ENCODE measurements around the gene DSG4. TPM values are rescaled to one million over a fixed set of nuclear protein-coding genes. Genes with fewer than 3 reads are reported as not detected.

Gene DSG4
- total RNA-seq, 1 donor from 2014 or later, result not detected

DNA sequence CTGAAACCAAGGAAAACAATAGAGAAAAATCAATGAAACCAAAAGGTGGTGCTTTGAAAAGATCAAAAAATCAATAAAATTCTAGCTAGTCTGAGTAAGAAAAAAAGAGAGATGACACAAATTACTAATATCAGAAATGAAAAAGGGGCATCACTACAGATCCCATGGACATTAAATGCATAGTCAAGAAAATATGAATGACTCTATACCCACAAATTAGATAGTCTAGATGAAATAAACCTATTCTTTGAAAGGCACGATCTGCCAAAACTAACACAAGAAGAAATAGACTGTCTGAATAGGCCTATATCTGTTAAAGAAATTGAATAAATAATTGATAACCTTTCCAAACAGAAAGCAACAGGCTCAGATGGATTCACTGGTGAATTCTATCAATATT is 55.7 kb downstream of the DSG4 start:
- no peaks in the 10 kb centered on the region for H3K36me3 Mint-ChIP-seq (ENCODE audit: unreplicated experiment)
- no peak overlapping the region for H3K27ac Mint-ChIP-seq (ENCODE audit: unreplicated experiment)
- no peaks in the 10 kb centered on the region for H3K4me1 Mint-ChIP-seq (ENCODE audit: unreplicated experiment)
- H3K4me3 Mint-ChIP-seq (ENCODE audit: unreplicated experiment), result no peak overlapping the region
- peaks cover 21% of the 10 kb centered on the region for H3K27me3 Mint-ChIP-seq (ENCODE audit: unreplicated experiment)
- no peak for DNase-seq (ENCODE audit: extremely low spot score, unreplicated experiment)
- TF ChIP-seq, protein P1, sequence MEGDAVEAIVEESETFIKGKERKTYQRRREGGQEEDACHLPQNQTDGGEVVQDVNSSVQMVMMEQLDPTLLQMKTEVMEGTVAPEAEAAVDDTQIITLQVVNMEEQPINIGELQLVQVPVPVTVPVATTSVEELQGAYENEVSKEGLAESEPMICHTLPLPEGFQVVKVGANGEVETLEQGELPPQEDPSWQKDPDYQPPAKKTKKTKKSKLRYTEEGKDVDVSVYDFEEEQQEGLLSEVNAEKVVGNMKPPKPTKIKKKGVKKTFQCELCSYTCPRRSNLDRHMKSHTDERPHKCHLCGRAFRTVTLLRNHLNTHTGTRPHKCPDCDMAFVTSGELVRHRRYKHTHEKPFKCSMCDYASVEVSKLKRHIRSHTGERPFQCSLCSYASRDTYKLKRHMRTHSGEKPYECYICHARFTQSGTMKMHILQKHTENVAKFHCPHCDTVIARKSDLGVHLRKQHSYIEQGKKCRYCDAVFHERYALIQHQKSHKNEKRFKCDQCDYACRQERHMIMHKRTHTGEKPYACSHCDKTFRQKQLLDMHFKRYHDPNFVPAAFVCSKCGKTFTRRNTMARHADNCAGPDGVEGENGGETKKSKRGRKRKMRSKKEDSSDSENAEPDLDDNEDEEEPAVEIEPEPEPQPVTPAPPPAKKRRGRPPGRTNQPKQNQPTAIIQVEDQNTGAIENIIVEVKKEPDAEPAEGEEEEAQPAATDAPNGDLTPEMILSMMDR (IDR thresholded peaks at IDR 0.05), result no peak
- H3K9me3 Mint-ChIP-seq (ENCODE audit: unreplicated experiment), result peaks cover 12% of the 10 kb centered on the region

DNA sequence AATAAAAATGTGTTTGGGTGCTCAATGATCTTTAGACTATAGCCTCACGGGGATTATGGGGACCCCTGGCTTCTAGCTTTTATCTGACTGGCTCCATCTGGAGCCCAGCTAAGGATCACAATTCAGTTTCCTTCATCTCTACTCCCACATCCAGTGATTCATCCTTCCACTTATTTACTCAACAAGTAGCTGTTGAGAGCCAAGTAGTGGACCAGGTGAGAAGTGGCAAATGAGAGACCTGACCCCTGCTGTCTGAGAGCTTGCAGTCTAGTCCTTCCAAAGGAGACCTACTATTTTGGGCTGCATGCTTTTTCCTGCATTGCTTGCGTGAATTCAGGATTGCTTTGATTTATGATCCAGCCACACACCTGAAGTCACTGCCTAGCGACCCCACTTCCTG is 60.2 kb downstream of the DSG4 start:
- DNase-seq (ENCODE audit: extremely low spot score, unreplicated experiment), result no peak
- Mint-ChIP-seq H3K36me3 (ENCODE audit: unreplicated experiment) (no peaks in the 10 kb centered on the region), H3K4me3 (ENCODE audit: unreplicated experiment) (no peak overlapping the region), H3K27ac (ENCODE audit: unreplicated experiment) (no peak overlapping the region), H3K4me1 (ENCODE audit: unreplicated experiment) (no peaks in the 10 kb centered on the region), H3K27me3 (ENCODE audit: unreplicated experiment) (peaks cover 26% of the 10 kb centered on the region), H3K9me3 (ENCODE audit: unreplicated experiment) (peaks cover 11% of the 10 kb centered on the region)
- TF ChIP-seq, protein P1 (IDR thresholded peaks at IDR 0.05), result no peak

DNA sequence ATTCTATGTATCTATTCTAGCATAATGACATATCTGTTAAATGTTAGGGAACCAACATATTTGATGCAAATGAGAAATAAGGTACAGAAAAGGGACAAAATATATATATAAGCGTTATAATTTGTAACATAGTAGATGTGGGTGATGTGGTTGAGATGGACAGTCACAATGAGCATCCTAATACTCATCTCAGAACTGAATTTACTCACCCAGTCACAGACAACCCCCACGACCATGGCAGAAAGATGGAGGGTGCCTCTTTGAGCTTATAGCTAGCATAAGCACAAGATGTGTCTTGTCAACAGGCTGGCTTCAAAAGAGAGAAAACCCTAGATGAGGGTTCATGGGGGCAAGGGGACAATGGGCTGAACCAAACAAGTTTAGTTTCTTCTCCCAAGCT is 61.8 kb downstream of the DSG4 start:
- H3K27me3 Mint-ChIP-seq (ENCODE audit: unreplicated experiment), result peaks cover 38% of the 10 kb centered on the region
- no peak for DNase-seq (ENCODE audit: extremely low spot score, unreplicated experiment)
- H3K4me1 Mint-ChIP-seq (ENCODE audit: unreplicated experiment), result no peaks in the 10 kb centered on the region
- H3K36me3 Mint-ChIP-seq (ENCODE audit: unreplicated experiment), result no peaks in the 10 kb centered on the region
- TF ChIP-seq, protein P1 (IDR thresholded peaks at IDR 0.05), result no peak
- H3K9me3 Mint-ChIP-seq (ENCODE audit: unreplicated experiment), result no peaks in the 10 kb centered on the region
- H3K4me3 Mint-ChIP-seq (ENCODE audit: unreplicated experiment), result no peak overlapping the region
- H3K27ac Mint-ChIP-seq (ENCODE audit: unreplicated experiment), result no peak overlapping the region

DNA sequence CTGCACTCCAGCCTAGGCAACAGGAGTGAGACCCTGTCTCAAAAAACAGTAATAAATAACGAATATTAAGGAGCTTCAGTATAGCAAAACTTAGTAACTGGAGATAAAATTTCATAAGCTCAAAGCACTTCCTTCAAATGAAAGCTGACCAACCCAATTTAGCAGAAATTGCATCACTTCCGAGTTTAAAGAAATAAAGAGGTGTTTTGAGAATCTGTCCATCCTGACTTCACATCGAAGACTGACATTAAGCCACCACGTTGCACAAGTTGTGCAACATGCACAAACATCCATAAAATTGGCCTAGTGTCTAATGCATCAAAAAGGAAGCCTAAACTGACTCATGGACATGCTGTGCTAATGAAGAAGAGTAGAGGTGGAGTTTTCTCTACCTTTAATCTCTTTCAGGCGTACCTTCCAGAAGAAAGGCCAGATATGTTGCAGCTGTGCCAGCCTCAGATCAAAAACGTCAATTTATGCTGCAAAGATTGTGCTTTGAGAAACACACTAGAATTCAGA is 63.3 kb downstream of the DSG4 start:
- Mint-ChIP-seq H3K27me3 (ENCODE audit: unreplicated experiment) (peaks cover 42% of the 10 kb centered on the region), H3K36me3 (ENCODE audit: unreplicated experiment) (no peaks in the 10 kb centered on the region), H3K4me3 (ENCODE audit: unreplicated experiment) (no peak overlapping the region), H3K9me3 (ENCODE audit: unreplicated experiment) (no peaks in the 10 kb centered on the region), H3K27ac (ENCODE audit: unreplicated experiment) (no peak overlapping the region), H3K4me1 (ENCODE audit: unreplicated experiment) (no peaks in the 10 kb centered on the region)
- no peak for DNase-seq (ENCODE audit: extremely low spot score, unreplicated experiment)
- TF ChIP-seq, protein P1 (IDR thresholded peaks at IDR 0.05), result no peak

DNA sequence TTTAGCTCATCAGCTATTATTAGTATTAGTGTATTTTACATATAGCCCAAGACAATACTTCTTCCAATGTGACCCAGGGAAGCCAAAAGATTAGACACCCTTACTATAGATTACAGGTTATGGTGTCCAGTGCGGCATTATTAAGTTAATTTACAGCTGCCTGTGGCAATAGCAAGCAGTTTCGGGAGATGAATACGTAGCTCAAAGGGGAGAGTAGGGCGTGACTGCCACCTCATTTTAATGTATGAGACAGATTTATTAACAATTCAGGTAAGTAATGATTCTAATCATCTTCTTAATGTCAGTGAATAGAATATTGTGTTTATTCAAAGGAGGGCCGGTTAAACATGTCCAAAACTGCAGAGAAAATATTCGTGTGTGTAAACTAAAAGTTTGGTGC is 64.2 kb downstream of the DSG4 start:
- peaks cover 44% of the 10 kb centered on the region for H3K27me3 Mint-ChIP-seq (ENCODE audit: unreplicated experiment)
- DNase-seq (ENCODE audit: extremely low spot score, unreplicated experiment), result no peak
- no peaks in the 10 kb centered on the region for H3K4me1 Mint-ChIP-seq (ENCODE audit: unreplicated experiment)
- TF ChIP-seq, protein P1 (IDR thresholded peaks at IDR 0.05), result no peak
- H3K27ac Mint-ChIP-seq (ENCODE audit: unreplicated experiment), result no peak overlapping the region
- H3K4me3 Mint-ChIP-seq (ENCODE audit: unreplicated experiment), result no peak overlapping the region
- no peaks in the 10 kb centered on the region for H3K9me3 Mint-ChIP-seq (ENCODE audit: unreplicated experiment)
- no peaks in the 10 kb centered on the region for H3K36me3 Mint-ChIP-seq (ENCODE audit: unreplicated experiment)

Measured in osteocyte (in vitro differentiated cells).